ENCODE data around the gene TSTD1.

GRCh38 chr1:161069731-161070270 lies 31.0 kb upstream of the TSTD1 start, which contains the start of gene ARHGAP30:
- TF ChIP-seq HDGF (IDR thresholded peaks at IDR 0.05; ENCODE audit: borderline replicate concordance) (no peak), FOXK2 (IDR thresholded peaks at IDR 0.05) (no peak), ARNT (IDR thresholded peaks at IDR 0.05) (no peak), SUZ12 (IDR thresholded peaks at IDR 0.05) (no peak), FOXM1 (IDR thresholded peaks at IDR 0.05; ENCODE audit: borderline replicate concordance) (no peak), PKNOX1 (IDR thresholded peaks at IDR 0.05) (no peak), TARDBP (IDR thresholded peaks at IDR 0.05) (no peak), L3MBTL2 (conservative IDR thresholded peaks at IDR 0.05) (no peak), BHLHE40 (IDR thresholded peaks at IDR 0.05; ENCODE audit: borderline replicate concordance) (no peak), FOXA1 (IDR thresholded peaks at IDR 0.05) (no peak), SP1 (IDR thresholded peaks at IDR 0.05) (no peak), ELF4 (IDR thresholded peaks at IDR 0.05) (no peak)

Data from HEK293T (cell line).